ENCODE data around the gene MYO1D. TPM values are rescaled to one million over a fixed set of nuclear protein-coding genes. Genes with fewer than 3 reads are reported as not detected.

Gene MYO1D
- total RNA-seq, 1 donor, result 160 TPM

- DNase-seq (ENCODE audit: insufficient read length, low spot score, missing footprints), result peak; percentile 18
- no peak for TF ChIP-seq CTCF (IDR thresholded peaks at IDR 0.05; ENCODE audit: extremely low read depth, low read depth, low read length)
- Histone ChIP-seq H2AFZ (ENCODE audit: low read length) (no peak overlapping the region), H3K4me2 (ENCODE audit: insufficient read depth, low read length) (no peak overlapping the region), H3K79me2 (ENCODE audit: insufficient read depth, low read length) (no peaks in the 10 kb centered on the region), H4K20me1 (ENCODE audit: insufficient read depth, low read length) (no peaks in the 10 kb centered on the region), H3K27me3 (ENCODE audit: insufficient read depth, low read length) (no peaks in the 10 kb centered on the region), H3K9me3 (ENCODE audit: low read depth, low read length) (no peaks in the 10 kb centered on the region), H3K36me3 (ENCODE audit: insufficient read depth, low read length) (no peaks in the 10 kb centered on the region), H3K4me1 (ENCODE audit: insufficient read depth, low read length) (peaks cover 8% of the 10 kb centered on the region), H3K4me3 (ENCODE audit: insufficient read depth, low read length) (no peak overlapping the region), H3K27ac (ENCODE audit: low read depth, low read length) (no peak overlapping the region)
Measured at GRCh38 chr17:32628271-32629044, 248.5 kb downstream of the MYO1D start.

- Histone ChIP-seq H2AFZ (ENCODE audit: low read length) (no peak overlapping the region), H3K36me3 (ENCODE audit: insufficient read depth, low read length) (no peaks in the 10 kb centered on the region), H3K4me3 (ENCODE audit: insufficient read depth, low read length) (no peak overlapping the region), H3K4me2 (ENCODE audit: insufficient read depth, low read length) (no peak overlapping the region), H3K27ac (ENCODE audit: low read depth, low read length) (no peak overlapping the region), H3K27me3 (ENCODE audit: insufficient read depth, low read length) (no peaks in the 10 kb centered on the region), H4K20me1 (ENCODE audit: insufficient read depth, low read length) (no peaks in the 10 kb centered on the region), H3K9me3 (ENCODE audit: low read depth, low read length) (no peaks in the 10 kb centered on the region), H3K4me1 (ENCODE audit: insufficient read depth, low read length) (peaks cover 8% of the 10 kb centered on the region), H3K79me2 (ENCODE audit: insufficient read depth, low read length) (no peaks in the 10 kb centered on the region)
- DNase-seq (ENCODE audit: insufficient read length, low spot score, missing footprints), result peak; percentile 77
- TF ChIP-seq CTCF (IDR thresholded peaks at IDR 0.05; ENCODE audit: extremely low read depth, low read depth, low read length), result no peak
Measured at GRCh38 chr17:32627239-32627996, 249.5 kb downstream of the MYO1D start.

- Histone ChIP-seq H3K4me2 (ENCODE audit: insufficient read depth, low read length) (no peak overlapping the region), H3K79me2 (ENCODE audit: insufficient read depth, low read length) (no peaks in the 10 kb centered on the region), H3K27ac (ENCODE audit: low read depth, low read length) (no peak overlapping the region), H3K9me3 (ENCODE audit: low read depth, low read length) (no peaks in the 10 kb centered on the region), H2AFZ (ENCODE audit: low read length) (no peak overlapping the region), H3K4me1 (ENCODE audit: insufficient read depth, low read length) (peaks cover 8% of the 10 kb centered on the region), H3K4me3 (ENCODE audit: insufficient read depth, low read length) (no peak overlapping the region), H3K27me3 (ENCODE audit: insufficient read depth, low read length) (no peaks in the 10 kb centered on the region), H4K20me1 (ENCODE audit: insufficient read depth, low read length) (no peaks in the 10 kb centered on the region), H3K36me3 (ENCODE audit: insufficient read depth, low read length) (no peaks in the 10 kb centered on the region)
- no peak for DNase-seq (ENCODE audit: insufficient read length, low spot score, missing footprints)
- TF ChIP-seq CTCF (IDR thresholded peaks at IDR 0.05; ENCODE audit: extremely low read depth, low read depth, low read length), result no peak
Measured at GRCh38 chr17:32626379-32626791, 250.5 kb downstream of the MYO1D start.

- H3K27ac ChIP-seq (ENCODE audit: low read depth, low read length), result no peak overlapping the region
- no peak for TF ChIP-seq CTCF (IDR thresholded peaks at IDR 0.05; ENCODE audit: extremely low read depth, low read depth, low read length)
- no peaks in the 10 kb centered on the region for H3K9me3 ChIP-seq (ENCODE audit: low read depth, low read length)
- no peaks in the 10 kb centered on the region for H3K79me2 ChIP-seq (ENCODE audit: insufficient read depth, low read length)
- H3K4me2 ChIP-seq (ENCODE audit: insufficient read depth, low read length), result no peak overlapping the region
- DNase-seq (ENCODE audit: insufficient read length, low spot score, missing footprints), result peak; percentile 3
- H4K20me1 ChIP-seq (ENCODE audit: insufficient read depth, low read length), result no peaks in the 10 kb centered on the region
- H3K27me3 ChIP-seq (ENCODE audit: insufficient read depth, low read length), result no peaks in the 10 kb centered on the region
- H2AFZ ChIP-seq (ENCODE audit: low read length), result no peak overlapping the region
- no peak overlapping the region for H3K4me3 ChIP-seq (ENCODE audit: insufficient read depth, low read length)
- peaks cover 8% of the 10 kb centered on the region for H3K4me1 ChIP-seq (ENCODE audit: insufficient read depth, low read length)
- H3K36me3 ChIP-seq (ENCODE audit: insufficient read depth, low read length), result no peaks in the 10 kb centered on the region
Measured at GRCh38 chr17:32625971-32626370, 251.0 kb downstream of the MYO1D start.

All from osteoblast (primary cell).